HEK293T (cell line): ENCODE results near the gene CD300H.

ENCODE experiments used
- NFRKB ChIP-seq: fragments of 450-650 bp; IDR thresholded peaks from 2 replicates; pipeline ENCODE4 v1.6.1; 2016; ENCODE audit warnings: mild to moderate bottlenecking, moderate library complexity
- TARDBP ChIP-seq: fragments of 450-650 bp; IDR thresholded peaks from 2 replicates; pipeline ENCODE4 v1.6.1; 2016

- no peak for TF ChIP-seq TARDBP
- TF ChIP-seq NFRKB, result no peak
Measured at GRCh38 chr17:74582633-74583032, 15.3 kb upstream of the CD300H start.
